Measurements from ENCODE around the gene IRX3.

GRCh38 chr16:54297154-54297553, 10.6 kb upstream of the IRX3 start:
- TF ChIP-seq REST (IDR thresholded peaks at IDR 0.05; ENCODE audit: unreplicated experiment) (no peak), CTCF (conservative IDR thresholded peaks at IDR 0.05; ENCODE audit: low read depth in 2 of 2) (no peak), EZH2 (IDR thresholded peaks at IDR 0.05; ENCODE audit: low read depth, unreplicated experiment) (no peak), POLR2AphosphoS5 (IDR thresholded peaks at IDR 0.05; ENCODE audit: low read depth) (no peak), EZH2phosphoT487 (IDR thresholded peaks at IDR 0.05; ENCODE audit: unreplicated experiment) (no peak), ETS1 (IDR thresholded peaks at IDR 0.05) (no peak)

All from GM23338 (cell line).